ENCODE results near the gene DUSP6. TPM values are rescaled to one million over a fixed set of nuclear protein-coding genes. Genes with fewer than 3 reads are reported as not detected.

DUSP6 gene, protein sequence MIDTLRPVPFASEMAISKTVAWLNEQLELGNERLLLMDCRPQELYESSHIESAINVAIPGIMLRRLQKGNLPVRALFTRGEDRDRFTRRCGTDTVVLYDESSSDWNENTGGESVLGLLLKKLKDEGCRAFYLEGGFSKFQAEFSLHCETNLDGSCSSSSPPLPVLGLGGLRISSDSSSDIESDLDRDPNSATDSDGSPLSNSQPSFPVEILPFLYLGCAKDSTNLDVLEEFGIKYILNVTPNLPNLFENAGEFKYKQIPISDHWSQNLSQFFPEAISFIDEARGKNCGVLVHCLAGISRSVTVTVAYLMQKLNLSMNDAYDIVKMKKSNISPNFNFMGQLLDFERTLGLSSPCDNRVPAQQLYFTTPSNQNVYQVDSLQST
- 154 and 158 TPM in 2 replicates for total RNA-seq

GRCh38 chr12:89352492-89353187 lies at the start of gene DUSP6:
Gene DUSP6, minus strand, starts transcription at chr12:89352501. Its CDS starts 462 bp downstream, at chr12:89352039.
- intact Hi-C loops (cut with micrococcal nuclease) = loop anchor here (1.0 to 2.0 kb wide), 14 partner anchors 18 to 1210 kb away; partner anchors contain the start of genes CEP290, GALNT4 and TMTC3

DNA sequence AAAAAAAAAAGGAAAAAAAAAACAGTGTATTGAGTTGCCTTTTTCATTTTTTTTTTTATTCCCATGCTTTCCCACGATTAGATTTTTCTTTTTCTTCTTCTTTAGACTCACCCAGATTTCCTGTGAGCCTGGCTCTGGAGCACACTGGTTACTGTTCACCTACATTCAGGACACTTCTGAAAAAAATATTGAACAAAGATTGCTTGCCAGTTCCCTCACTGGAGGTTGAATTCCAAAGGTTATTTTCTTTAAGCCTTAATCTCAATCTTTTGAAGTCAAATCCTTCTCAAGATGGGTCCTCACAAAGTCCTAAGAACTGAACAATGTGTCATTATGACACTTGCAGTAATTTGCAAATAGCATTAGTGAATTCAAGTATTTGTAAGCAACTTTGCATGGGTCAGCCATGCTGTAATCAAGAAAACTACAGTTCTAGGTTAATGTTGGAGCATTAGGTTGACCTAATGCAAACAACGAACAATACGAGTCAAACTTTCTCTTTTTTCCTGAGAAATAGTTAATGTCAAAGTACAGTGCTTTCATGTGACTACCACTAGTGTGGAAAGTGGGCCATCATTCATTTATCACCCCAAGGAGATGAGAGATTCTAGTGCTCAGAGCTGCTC lies 49.2 kb upstream of the DUSP6 start:
- intact Hi-C loops (cut with micrococcal nuclease) = loop anchor here (2.0 kb wide), 1 partner anchor 25 kb away; no protein-coding TSS in a partner anchor

DNA sequence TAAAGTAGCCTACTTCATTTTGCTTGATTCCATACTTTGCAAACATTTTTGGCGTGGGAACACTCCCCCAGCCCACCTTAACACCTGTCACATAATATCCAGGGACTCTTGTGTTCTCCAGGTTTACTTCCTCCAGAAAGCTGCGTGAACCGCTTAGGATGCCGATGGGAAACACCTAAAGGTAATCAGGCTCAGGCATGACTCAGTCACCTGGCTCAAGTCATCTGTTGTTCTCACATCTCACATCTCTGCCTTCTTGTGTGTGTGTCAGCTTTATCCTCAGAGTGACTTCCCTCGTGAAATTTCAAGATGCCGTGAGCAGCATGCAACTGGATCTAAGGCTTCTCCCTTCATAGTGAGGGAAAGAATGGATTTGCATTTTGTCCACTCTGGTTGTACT lies 48.1 kb upstream of the DUSP6 start:
- intact Hi-C loops (cut with micrococcal nuclease) = loop anchor here (2.0 kb wide), 1 partner anchor 26 kb away; no protein-coding TSS in a partner anchor

DNA sequence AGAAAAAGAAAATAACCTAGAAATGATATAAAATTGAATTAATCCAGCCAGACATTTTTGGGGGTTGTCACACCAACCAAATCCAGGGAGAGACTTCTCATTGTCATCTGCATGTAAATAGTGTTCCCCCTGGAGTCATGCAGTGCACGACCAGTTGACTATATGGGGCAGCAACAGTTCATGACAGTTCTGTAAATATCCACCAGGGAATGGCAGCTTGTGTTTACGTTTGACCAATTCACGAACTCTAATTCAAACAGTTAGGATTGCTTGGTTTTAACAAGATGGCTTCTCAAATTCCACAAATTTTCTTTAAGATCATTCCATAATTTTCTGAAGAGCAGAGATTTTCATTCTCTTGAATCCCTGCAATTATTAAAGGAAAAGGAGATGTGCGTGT lies 43.4 kb upstream of the DUSP6 start:
- intact Hi-C loops (cut with micrococcal nuclease) = no loop called here

- intact Hi-C loops (cut with micrococcal nuclease) = loop anchor here (5.0 kb wide), 1 partner anchor 39 kb away; no protein-coding TSS in a partner anchor
Observed at GRCh38 chr12:89393551-89394121, 41.3 kb upstream of the DUSP6 start.

DNA sequence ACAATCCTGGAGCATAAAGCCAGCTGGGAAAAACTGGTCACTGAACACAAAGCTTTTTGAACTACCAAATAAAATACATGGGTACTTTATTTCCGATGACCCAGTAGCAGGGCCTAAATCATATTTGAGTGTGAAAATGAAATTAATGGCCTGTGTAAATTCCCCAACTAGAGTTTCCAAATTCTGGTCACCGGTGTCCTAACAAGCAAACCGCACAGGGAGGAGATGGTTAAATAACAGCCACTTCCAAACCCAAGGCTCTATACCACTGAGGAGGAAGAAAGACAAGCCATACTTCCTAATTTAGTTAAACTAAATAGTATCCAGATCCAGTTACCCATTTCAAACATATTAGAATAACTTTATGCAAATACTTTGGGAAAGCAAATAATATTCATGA lies 40.1 kb upstream of the DUSP6 start:
- intact Hi-C loops (cut with micrococcal nuclease) = loop anchor here (5.0 kb wide), 1 partner anchor 40 kb away; no protein-coding TSS in a partner anchor

- intact Hi-C loops (cut with micrococcal nuclease) = loop anchor here (5.0 kb wide), 1 partner anchor 40 kb away; no protein-coding TSS in a partner anchor
Observed at GRCh38 chr12:89391726-89392336, 39.5 kb upstream of the DUSP6 start.

- intact Hi-C loops (cut with micrococcal nuclease) = loop anchor here (5.0 kb wide), 1 partner anchor 41 kb away; no protein-coding TSS in a partner anchor
Observed at GRCh38 chr12:89390802-89391673, 38.7 kb upstream of the DUSP6 start.

GRCh38 chr12:89389755-89390661 lies 37.7 kb upstream of the DUSP6 start:
- intact Hi-C loops (cut with micrococcal nuclease) = loop anchor here (5.0 kb wide), 1 partner anchor 42 kb away; no protein-coding TSS in a partner anchor

DNA sequence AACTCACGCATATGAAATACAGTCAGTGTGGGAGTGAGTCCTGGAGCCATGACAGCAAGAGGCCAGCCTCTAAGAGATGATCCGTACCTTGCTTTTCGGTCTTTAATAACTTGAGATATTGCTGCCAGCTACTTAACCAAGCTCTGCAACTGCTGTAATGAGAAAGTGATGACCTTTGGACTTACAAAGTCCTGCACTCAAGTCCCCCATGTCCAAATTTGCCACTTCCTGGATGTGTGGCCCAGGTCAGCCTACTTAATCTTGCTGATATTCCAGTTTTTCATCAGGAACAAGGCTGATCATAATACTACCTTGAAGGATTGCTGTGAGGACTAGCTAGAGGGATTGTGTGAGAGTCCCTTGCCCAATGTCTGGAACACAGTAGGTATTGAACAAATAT lies 33.8 kb upstream of the DUSP6 start:
- intact Hi-C loops (cut with micrococcal nuclease) = no loop called here

GRCh38 chr12:89384807-89385206 lies 32.5 kb upstream of the DUSP6 start:
- intact Hi-C loops (cut with micrococcal nuclease) = no loop called here

DNA sequence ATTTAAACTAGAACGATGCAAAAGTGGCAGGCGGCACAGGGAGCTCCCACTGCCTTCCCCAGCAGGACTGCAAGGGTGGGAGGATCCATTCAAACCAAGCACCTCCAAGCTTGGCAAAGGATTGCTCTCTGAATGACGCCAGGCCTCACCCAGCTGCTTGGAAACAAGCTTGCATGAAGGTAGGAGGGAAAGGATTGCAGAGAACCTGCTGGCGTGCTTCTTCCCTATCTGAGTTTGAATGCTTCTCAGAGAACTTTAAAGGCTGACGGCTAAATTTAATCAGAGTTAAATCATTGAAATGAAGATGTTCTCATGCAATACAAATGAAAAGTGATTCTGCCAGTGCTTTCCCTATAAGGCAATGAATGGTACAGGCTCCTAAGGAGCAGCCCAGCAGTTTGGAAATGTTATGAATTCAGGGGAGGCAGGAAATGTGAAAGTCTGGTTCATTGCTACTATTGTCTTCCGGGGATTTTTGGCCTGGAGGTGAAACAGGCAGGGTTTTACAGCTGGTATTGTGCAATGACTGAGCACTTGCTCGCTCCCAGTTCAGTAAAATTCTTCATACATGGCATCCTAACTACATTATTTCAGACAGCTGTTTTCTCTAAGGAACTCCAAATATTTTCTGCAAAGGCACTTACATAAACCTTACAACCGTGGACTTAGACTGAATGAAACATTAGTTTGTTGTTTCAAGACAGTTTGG lies 31.9 kb upstream of the DUSP6 start:
- intact Hi-C loops (cut with micrococcal nuclease) = no loop called here

DNA sequence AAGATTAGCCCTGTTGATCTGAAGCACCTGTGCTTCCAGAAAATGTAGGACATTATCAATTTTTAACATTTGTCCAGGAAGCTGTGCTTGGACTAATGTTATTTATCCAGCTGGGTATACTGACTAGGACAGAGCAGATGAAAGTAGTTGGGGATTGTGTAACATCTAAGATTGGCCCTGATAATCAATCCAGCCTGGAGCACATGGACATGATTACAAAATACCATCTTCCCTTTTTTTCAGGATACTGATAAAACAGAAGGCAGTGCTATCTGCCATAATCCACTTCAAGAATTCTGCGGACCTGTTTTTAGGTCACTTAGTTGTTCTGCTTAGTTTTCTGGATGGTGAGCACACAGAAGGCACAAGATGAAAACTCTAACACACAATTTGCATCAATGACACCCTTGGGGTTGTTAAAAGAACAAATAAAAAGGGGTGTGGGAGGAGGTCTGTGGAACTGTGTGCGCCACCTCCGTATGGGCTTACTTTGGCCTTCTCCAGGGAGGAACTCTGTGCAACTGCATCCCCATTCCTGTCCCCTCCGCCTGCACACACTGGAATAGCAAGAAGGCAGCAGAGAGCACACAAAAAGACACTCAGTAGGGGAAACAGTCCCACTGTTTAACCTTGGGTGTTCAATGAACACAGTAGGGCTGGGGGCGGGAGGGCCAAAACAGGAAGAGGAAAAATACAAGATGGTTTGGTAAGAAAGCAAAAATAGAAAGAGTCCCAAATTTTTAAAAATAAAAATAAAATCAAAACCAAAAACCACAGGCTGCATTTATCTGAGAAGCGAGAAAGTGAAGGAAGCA lies 31.1 kb upstream of the DUSP6 start:
- intact Hi-C loops (cut with micrococcal nuclease) = no loop called here

DNA sequence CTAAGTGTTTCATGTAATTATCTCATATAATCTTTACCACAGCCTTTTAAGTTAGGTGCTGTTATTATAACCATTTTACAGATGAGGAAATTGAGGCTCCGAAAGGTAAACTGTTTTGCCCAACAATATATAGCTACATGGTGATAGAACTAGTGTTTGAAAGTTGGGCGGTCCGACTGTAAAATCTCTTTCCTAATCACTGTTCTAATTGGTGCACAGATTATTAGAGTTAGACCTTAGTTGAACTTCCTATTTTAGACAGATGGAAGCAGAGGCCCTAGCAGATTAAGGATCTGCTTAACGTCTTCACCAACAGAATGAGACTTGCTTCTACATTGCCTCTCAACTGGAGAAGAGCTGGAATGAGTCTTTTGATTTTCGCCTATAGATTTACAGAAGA lies 30.0 kb upstream of the DUSP6 start:
- intact Hi-C loops (cut with micrococcal nuclease) = no loop called here

GRCh38 chr12:89379839-89380467 lies 27.7 kb upstream of the DUSP6 start:
- intact Hi-C loops (cut with micrococcal nuclease) = no loop called here

DNA sequence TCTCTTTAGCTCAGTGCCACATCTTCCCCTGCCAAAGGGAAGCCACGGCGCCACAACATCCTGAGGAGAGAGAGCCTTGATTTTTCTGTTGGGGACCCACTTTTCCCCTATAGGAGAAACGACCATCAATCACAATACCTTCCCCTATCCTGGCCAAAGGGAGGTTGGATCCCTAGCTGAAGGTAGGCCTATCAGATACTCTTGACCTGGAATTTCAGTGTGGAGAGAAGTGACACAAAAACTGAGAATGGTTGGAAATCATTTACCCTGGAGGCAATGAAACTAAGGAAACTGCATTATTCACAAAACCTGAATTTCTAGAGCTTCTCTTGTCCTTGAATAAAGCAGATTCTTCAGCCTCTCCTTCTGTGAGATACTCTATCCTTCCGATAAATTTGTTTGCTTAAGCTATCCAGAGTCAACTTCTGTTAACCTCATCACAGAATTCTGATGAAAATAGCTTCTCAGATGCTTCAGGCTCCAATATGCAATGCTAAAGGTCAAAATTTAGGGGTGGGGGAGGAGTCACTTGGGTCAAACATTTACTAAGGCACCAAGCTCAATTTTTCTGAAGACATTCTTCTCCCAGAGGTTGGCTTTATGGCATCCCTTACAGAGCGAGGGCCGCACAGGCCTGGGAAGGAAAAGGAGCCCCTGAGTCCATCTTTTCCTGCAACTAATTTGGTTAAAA lies 27.0 kb upstream of the DUSP6 start:
- intact Hi-C loops (cut with micrococcal nuclease) = no loop called here

All from T-helper 2 cell treated with Interferon-gamma antibody and Interleukin-4, amounts not matched to agents 100 ng/mL and 5 ng/mL, for 36 hours (primary cell).